Thoracic aorta (tissue), 2 donors: ENCODE data around the gene HOXC6. TPM values are rescaled to one million over a fixed set of nuclear protein-coding genes. Genes with fewer than 3 reads are reported as not detected.

ENCODE experiments used
- ATAC-seq: fragments of 150-250 bp; one replicate; pipeline ENCODE4 v1.8.0; 2017; ENCODE audit warnings: low read depth; ENCODE audit not compliant: insufficient number of reproducible peaks, low FRiP score
- DNase-seq: peaks from one replicate; pipeline ENCODE4 v3.0.0-alpha.2; 2020; ENCODE audit warnings: low spot score
- H3K27ac ChIP-seq, 2 donors: fragments of 200-600 bp; sonication (generic); 1 replicate in 1 of 2; 2 replicates in 1 of 2; pipeline ENCODE4 v1.5.1; 2016; ENCODE audit warnings: mild to moderate bottlenecking in 2 of 2, moderate library complexity in 2 of 2
- H3K27me3 ChIP-seq: fragments of 200-600 bp; sonication (generic); replicated peaks from 2 replicates; pipeline ENCODE4 v1.6.0; 2016; ENCODE audit warnings: mild to moderate bottlenecking; ENCODE audit not compliant: insufficient read depth
- H3K36me3 ChIP-seq: fragments of 200-600 bp; sonication (generic); one replicate; pipeline ENCODE4 v1.5.1; 2016
- H3K4me1 ChIP-seq, 2 donors: fragments of 200-600 bp; sonication (generic); 1 replicate in 1 of 2; 2 replicates in 1 of 2; pipeline versions ENCODE4 v1.5.1 to v1.6.0; 2016; ENCODE audit warnings: low read depth in 2 of 2, mild to moderate bottlenecking in 1 of 2; ENCODE audit not compliant: control insufficient read depth in 1 of 2
- H3K4me3 ChIP-seq: fragments of 200-600 bp; sonication (generic); 2 replicates; pipeline ENCODE4 v1.5.1; 2016; ENCODE audit warnings: mild to moderate bottlenecking
- H3K9me3 ChIP-seq: fragments of 200-600 bp; sonication (generic); 2 replicates; pipeline ENCODE4 v1.5.1; 2016
- total RNA-seq, 2 donors: library from RNA; depleted of rRNA; stranded (reverse); fragments of >200 nt; gene quantifications; one replicate each; pipeline versions ENCODE4 v1.1.0 to v1.2.3, GENCODE V29; 2016
- TF ChIP-seq, protein P1 (sequence below): fragments of 200-600 bp; sonication (generic); IDR thresholded peaks from one replicate; pipeline ENCODE4 v1.5.1; 2019; ENCODE audit warnings: antibody characterized with exemption

HOXC6 gene
- total RNA-seq, 2 donors from 2014 or later: not detected

DNA sequence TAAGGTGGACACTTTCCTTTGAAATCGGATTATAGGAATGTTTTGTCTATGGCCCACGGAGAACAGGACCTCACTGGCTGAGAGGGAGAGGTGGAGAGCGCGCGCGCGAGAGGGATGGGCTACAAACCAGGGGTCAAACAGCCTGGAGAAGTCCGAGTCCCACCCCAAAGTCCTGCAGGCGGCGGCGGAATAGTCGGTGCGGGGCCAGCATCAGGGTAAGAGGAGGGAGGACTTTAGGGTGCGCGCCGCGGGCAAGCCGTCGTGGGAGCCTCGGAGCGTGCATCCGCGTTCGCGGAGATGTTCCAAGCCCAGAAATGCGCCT is 22.7 kb upstream of the HOXC6 start:
- H3K36me3 ChIP-seq: no peaks in the 10 kb centered on the region
- H3K27me3 ChIP-seq: peaks cover 14% of the 10 kb centered on the region
- H3K27ac ChIP-seq: no peak overlapping the region
- DNase-seq: no peak
- no peak overlapping the region for H3K4me3 ChIP-seq
- TF ChIP-seq, protein P1, sequence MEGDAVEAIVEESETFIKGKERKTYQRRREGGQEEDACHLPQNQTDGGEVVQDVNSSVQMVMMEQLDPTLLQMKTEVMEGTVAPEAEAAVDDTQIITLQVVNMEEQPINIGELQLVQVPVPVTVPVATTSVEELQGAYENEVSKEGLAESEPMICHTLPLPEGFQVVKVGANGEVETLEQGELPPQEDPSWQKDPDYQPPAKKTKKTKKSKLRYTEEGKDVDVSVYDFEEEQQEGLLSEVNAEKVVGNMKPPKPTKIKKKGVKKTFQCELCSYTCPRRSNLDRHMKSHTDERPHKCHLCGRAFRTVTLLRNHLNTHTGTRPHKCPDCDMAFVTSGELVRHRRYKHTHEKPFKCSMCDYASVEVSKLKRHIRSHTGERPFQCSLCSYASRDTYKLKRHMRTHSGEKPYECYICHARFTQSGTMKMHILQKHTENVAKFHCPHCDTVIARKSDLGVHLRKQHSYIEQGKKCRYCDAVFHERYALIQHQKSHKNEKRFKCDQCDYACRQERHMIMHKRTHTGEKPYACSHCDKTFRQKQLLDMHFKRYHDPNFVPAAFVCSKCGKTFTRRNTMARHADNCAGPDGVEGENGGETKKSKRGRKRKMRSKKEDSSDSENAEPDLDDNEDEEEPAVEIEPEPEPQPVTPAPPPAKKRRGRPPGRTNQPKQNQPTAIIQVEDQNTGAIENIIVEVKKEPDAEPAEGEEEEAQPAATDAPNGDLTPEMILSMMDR: no peak
- no peak for ATAC-seq
- H3K4me1 ChIP-seq: peaks cover 5 to 18% of the 10 kb centered on the region in 2 donors
- no peaks in the 10 kb centered on the region for H3K9me3 ChIP-seq

DNA sequence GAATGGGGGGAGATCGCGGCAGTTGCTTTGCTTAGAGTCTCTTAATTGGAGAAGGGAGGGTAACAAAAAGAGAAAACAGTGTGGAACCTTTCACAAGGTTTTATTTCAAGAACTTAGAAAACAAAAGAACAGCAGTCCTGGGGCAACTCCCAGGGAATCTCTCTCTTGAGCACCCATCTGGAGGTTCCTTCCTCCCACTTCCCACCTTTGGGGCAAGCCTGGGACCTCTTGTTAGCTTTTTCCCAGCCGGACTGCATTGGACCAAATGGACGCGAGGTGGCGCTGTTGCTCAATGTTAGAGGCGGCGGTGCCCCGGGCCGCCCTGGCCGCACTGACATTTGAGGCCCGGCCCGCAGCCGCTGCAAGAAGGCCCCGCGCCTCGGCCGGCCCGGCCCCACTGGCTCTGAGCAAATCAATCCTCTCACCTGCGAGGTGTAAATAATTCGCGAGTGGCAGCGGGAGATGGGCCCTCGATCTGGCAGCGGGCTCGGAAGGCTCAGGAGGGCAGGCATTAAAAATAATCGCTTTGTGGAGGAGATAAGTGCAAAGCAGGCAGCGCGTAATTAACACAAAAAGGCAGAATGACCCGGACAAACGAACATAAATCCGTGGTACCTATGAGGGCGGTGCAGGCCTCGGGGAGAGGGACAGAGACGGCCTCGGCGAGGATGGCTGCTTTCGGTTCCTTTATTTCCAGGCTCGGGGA is 22.2 kb upstream of the HOXC6 start:
- DNase-seq (peak; percentile 59), ATAC-seq (no peak)
- peak overlapping the region; percentile 55 for H3K4me3 ChIP-seq
- no peaks in the 10 kb centered on the region for H3K36me3 ChIP-seq
- TF ChIP-seq, protein P1: peak; percentile 94
- peaks cover 8% of the 10 kb centered on the region for H3K27me3 ChIP-seq
- H3K27ac ChIP-seq: no peak overlapping the region
- H3K9me3 ChIP-seq: no peaks in the 10 kb centered on the region
- H3K4me1 ChIP-seq: peaks cover 3 to 14% of the 10 kb centered on the region in 2 donors

DNA sequence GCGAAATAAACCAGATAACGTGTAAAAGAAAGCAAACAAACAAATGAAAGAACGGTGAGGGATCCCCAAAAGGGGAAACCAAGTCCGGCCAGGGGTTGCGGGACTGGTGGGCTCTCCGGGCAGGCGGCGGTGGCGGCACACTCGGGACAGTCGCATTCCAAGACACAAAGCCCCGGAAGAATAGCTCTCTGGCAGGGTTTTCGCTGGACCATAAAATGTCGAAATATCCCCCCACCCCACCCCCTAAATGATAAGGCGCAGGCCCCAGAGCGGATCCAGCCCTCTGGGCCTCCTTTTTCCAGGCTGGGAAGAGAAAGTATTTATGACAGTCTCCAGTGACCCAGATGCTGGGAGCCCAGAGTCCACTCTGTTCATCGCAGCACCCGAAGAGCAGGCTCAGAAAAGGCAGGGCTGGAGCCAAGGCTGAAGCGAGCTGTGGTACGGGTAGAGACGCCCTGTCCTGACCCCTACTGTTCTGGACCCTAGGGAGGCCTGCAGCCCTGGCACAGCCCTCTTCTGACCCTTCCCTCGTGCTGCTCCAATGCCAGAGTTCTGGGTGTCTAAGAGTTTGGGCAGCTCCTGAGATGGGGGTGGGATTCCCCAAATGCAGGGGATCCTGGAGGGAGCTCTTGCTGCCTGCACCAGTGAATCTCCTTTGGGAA is 21.6 kb upstream of the HOXC6 start:
- DNase-seq: no peak
- H3K4me1 ChIP-seq: peaks cover 3 to 14% of the 10 kb centered on the region in 2 donors
- no peak overlapping the region for H3K27ac ChIP-seq

DNA sequence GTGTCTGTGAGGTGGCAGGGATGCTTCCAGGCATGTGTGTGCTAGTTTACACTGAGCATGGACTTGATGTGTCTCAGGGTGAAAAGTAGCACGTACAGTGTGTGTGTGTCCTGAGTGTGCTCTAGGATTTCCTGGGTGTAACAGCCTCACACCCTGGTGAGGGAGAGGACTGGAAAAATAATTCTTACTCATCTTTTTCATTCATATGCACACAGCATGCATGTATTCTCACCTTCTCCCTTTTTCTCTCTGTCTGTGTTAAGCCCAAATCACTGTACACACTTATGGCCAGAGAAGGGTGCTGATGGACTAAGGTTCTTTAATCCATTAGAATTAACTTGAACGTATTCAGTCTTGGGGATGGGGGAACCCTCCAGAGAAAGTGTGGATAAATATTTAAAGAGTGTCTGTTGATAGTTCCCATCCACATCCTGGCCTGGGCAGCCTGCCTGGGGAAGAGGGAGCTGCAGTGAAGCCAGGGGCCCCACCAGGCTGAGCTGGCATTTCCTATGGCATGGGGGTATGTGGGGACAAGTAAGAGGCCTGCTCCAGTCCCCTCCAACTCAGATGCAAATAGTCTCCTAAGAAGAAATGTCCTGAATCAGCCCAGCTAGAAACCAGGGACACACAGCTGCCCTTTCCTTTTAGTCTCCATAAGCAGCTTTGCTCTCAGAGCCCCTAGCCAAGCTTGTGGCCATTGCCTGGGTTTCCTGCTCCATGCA is 20.5 kb upstream of the HOXC6 start:
- no peak for DNase-seq
- H3K27ac ChIP-seq: no peak overlapping the region
- TF ChIP-seq, protein P1: no peak
- no peaks in the 10 kb centered on the region for H3K9me3 ChIP-seq
- no peak overlapping the region for H3K4me3 ChIP-seq
- no peaks in the 10 kb centered on the region for H3K27me3 ChIP-seq
- peaks cover 3 to 14% of the 10 kb centered on the region in 2 donors for H3K4me1 ChIP-seq
- no peak for ATAC-seq
- no peaks in the 10 kb centered on the region for H3K36me3 ChIP-seq

More for the DNA sequence above, 21.6 kb upstream of the HOXC6 start:
- H3K27me3 ChIP-seq: peaks cover 2% of the 10 kb centered on the region
- no peaks in the 10 kb centered on the region for H3K9me3 ChIP-seq
- peak overlapping the region; percentile 55 for H3K4me3 ChIP-seq
- no peak for ATAC-seq
- TF ChIP-seq, protein P1: no peak
- no peaks in the 10 kb centered on the region for H3K36me3 ChIP-seq

DNA sequence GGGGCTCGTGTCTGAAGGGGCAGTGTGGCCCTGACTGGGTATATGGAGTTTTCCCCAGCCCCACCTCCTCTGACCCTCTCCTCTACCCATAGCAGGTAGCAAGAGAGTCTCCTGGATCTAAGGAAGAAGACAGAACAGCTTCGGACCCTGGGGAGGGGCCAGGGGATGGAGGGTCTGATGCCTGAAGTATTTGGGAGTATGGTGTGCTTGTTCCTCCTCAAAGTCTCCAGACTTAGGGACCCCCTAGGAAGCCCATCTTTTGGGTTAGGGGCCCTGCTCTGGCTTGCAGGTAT is 20.0 kb upstream of the HOXC6 start:
- no peak overlapping the region for H3K27ac ChIP-seq
- TF ChIP-seq, protein P1: no peak
- H3K9me3 ChIP-seq: no peaks in the 10 kb centered on the region
- DNase-seq (no peak), ATAC-seq (no peak)
- no peak overlapping the region for H3K4me3 ChIP-seq
- no peaks in the 10 kb centered on the region for H3K36me3 ChIP-seq
- H3K4me1 ChIP-seq: peaks cover 3 to 14% of the 10 kb centered on the region in 2 donors
- H3K27me3 ChIP-seq: no peaks in the 10 kb centered on the region
